Panc1 (cell line): ENCODE measurements around the gene ALOXE3.
"Not testable (repeated sequence)": the region's sequence is repeated elsewhere in the genome, so short reads cannot be mapped to it uniquely, and the experiment has no call there.

Source experiments
- POLR2AphosphoS5 ChIP-seq: IDR thresholded peaks from 2 replicates; pipeline ENCODE4 v1.6.1; 2012; ENCODE audit warnings: mild to moderate bottlenecking, low read depth, low read length, moderate library complexity
- SIN3A ChIP-seq: IDR thresholded peaks from 2 replicates; pipeline ENCODE4 v1.6.1; 2012; ENCODE audit warnings: low read depth, mild to moderate bottlenecking, low read length, moderate library complexity, borderline replicate concordance; ENCODE audit not compliant: insufficient read depth
- TCF7L2 ChIP-seq: IDR thresholded peaks from 2 replicates; pipeline ENCODE4 v1.6.1; 2011; ENCODE audit warnings: mild to moderate bottlenecking, low read depth, low read length, inconsistent platforms
- TF ChIP-seq, protein P1 (sequence below): fragments of 450-650 bp; IDR thresholded peaks from 2 replicates; pipeline ENCODE4 v1.5.1; 2017; ENCODE audit warnings: mild to moderate bottlenecking
- TF ChIP-seq, protein P2 (sequence below), 2 experiments: IDR thresholded peaks; 2 replicates each; pipeline ENCODE4 v1.6.1; 2011 to 2012; ENCODE audit warnings: low read depth in 2 of 2, control low read depth in 1 of 2, low read length in 1 of 2, mild to moderate bottlenecking in 1 of 2, moderate library complexity in 1 of 2; ENCODE audit not compliant: insufficient read depth in 1 of 2

DNA sequence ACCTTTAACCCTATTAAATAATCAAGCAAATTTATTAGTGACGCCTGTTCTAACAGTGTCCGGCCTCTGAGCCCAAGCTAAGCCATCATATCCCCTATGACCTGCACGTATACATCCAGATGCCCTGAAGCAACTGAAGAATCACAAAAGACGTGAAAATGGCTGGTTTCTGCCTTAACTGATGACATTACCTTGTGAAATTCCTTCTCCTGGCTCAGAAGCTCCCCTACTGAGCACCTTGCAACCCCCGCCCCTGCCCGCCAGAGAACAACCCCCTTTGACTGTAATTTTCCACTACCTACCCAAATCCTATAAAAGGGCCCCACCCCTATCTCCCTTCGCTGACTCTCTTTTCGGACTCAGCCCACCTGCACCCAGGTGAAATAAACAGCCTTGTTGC, 56.5 kb downstream of the ALOXE3 start:
- TF ChIP-seq, protein P1, sequence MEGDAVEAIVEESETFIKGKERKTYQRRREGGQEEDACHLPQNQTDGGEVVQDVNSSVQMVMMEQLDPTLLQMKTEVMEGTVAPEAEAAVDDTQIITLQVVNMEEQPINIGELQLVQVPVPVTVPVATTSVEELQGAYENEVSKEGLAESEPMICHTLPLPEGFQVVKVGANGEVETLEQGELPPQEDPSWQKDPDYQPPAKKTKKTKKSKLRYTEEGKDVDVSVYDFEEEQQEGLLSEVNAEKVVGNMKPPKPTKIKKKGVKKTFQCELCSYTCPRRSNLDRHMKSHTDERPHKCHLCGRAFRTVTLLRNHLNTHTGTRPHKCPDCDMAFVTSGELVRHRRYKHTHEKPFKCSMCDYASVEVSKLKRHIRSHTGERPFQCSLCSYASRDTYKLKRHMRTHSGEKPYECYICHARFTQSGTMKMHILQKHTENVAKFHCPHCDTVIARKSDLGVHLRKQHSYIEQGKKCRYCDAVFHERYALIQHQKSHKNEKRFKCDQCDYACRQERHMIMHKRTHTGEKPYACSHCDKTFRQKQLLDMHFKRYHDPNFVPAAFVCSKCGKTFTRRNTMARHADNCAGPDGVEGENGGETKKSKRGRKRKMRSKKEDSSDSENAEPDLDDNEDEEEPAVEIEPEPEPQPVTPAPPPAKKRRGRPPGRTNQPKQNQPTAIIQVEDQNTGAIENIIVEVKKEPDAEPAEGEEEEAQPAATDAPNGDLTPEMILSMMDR, result not testable (repeated sequence)
- not testable (repeated sequence) for TF ChIP-seq TCF7L2, POLR2AphosphoS5, SIN3A
- TF ChIP-seq, protein P2, sequence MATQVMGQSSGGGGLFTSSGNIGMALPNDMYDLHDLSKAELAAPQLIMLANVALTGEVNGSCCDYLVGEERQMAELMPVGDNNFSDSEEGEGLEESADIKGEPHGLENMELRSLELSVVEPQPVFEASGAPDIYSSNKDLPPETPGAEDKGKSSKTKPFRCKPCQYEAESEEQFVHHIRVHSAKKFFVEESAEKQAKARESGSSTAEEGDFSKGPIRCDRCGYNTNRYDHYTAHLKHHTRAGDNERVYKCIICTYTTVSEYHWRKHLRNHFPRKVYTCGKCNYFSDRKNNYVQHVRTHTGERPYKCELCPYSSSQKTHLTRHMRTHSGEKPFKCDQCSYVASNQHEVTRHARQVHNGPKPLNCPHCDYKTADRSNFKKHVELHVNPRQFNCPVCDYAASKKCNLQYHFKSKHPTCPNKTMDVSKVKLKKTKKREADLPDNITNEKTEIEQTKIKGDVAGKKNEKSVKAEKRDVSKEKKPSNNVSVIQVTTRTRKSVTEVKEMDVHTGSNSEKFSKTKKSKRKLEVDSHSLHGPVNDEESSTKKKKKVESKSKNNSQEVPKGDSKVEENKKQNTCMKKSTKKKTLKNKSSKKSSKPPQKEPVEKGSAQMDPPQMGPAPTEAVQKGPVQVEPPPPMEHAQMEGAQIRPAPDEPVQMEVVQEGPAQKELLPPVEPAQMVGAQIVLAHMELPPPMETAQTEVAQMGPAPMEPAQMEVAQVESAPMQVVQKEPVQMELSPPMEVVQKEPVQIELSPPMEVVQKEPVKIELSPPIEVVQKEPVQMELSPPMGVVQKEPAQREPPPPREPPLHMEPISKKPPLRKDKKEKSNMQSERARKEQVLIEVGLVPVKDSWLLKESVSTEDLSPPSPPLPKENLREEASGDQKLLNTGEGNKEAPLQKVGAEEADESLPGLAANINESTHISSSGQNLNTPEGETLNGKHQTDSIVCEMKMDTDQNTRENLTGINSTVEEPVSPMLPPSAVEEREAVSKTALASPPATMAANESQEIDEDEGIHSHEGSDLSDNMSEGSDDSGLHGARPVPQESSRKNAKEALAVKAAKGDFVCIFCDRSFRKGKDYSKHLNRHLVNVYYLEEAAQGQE (IDR thresholded peaks at IDR 0.05; ENCODE audit: insufficient read depth in 1 of 2, low read depth in 2 of 2, low read length in 1 of 2), result not testable (repeated sequence)
